ENCODE results near the gene PARVG. TPM values are rescaled to one million over a fixed set of nuclear protein-coding genes. Genes with fewer than 3 reads are reported as not detected.

PARVG gene
- polyA plus RNA-seq, 1 donor, result 3.4 TPM

DNA sequence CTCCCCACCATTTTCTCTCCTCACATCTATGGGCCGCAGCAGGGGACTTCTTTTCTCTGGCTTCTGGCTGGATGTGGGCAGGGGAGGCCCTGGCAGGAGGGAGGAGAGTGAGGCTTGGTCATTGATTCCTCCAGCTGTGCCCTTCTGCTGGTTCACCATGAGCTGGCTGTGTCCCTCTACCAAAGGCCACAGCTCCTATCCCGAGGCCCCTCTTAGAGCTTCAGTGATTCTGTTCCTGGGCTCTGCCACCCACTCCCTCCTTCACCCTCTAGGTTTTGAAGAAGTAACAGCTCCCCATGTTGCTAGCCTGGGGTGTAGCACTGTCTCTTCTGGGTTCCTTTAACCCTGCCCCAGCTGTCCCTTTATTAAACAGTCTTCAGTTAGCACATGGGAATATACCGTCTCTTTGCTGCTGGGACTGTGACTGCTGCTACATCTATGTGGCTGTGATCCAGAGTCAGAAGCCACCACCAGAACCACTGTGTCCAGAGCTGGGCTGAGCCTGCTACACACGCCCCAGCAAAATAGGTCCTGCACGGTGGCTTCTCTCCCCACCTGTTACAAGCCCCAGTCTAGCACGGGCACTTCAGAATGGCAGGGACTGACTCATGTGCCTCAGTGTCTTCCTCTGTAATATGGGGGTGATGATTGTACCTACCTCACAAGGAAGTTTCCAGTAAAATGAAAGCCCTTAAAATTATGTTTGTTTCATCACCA is 578 bp upstream of the PARVG start:
- DNase-seq (ENCODE audit: low read depth), result no peak

DNA sequence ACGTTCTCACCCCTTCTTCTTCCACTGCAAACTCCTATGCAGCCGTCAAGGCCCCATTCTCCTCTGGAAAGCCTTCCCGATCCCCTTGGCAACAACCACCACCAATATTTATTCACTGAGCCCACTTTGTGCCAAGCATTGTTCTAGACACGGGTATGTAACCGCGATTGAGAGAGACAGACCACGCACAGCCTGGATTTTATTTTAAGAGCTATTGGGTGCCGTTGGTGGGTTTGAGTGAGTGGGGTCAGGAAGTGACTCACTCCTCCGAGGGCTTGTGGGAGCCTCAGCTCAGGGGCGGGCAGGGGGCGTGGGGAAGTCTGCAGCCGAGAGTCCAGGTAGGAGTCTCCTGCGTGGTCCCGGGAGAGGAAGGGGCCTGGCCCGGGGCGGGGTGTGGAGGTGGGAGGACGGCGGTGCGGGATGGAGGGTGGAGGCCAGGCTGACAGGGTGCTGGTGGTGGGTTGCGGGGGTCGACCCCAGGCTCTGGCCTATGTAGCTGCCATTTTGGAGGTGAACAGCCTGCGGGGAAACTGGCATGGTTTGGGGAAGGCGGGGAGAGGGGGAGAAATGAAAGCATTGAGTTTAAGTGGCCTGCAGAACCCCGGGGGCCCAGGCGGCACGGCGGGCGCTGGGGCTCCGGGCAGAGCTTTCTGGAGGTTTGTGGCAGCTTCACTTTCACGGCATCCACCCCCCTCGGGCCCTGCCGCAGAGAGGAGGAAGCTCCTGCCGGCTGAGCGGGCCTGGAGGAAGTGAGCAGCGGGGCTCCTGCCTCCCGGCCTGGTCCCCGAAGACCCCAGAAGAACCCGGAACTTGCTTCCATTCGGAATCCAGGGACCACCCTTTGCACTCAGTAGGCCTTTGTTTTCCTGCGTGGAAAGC is 547 bp downstream of the PARVG start:
- DNase-seq (ENCODE audit: low read depth), result no peak

DNA sequence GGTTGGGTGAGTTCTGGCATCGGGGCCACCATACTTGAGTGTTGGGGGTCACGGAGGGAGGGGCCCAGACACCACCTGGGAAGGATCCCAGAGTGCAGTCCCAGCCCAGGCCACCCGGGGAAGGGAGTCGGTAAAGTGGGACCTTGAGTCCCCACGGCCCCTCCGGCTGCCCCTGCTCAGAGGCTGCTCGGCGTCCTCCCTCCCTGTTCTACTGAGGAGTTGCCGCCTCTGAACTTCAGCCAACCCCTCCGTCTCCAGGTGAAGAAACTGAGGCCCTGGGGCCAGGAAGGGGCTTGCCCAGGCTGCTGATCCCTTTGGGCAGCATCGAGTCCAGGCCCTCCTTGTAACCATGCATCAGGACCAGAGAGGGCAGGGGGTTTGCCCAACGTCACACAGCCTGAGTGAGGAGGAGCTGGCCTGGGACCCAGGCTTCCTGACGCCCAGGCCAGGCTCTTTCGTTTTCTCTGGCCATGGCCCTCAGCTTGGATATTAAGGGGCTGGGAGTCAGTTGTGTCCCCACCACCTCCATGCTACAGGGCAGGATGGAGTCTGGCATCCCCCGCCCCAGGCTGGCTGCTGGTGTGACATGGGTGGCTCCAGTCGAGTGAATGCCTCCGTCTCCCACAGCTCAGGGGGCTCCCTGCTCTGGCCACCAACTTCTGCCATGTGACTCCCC is 1.3 kb downstream of the PARVG start:
- no peak for DNase-seq (ENCODE audit: low read depth)

DNA sequence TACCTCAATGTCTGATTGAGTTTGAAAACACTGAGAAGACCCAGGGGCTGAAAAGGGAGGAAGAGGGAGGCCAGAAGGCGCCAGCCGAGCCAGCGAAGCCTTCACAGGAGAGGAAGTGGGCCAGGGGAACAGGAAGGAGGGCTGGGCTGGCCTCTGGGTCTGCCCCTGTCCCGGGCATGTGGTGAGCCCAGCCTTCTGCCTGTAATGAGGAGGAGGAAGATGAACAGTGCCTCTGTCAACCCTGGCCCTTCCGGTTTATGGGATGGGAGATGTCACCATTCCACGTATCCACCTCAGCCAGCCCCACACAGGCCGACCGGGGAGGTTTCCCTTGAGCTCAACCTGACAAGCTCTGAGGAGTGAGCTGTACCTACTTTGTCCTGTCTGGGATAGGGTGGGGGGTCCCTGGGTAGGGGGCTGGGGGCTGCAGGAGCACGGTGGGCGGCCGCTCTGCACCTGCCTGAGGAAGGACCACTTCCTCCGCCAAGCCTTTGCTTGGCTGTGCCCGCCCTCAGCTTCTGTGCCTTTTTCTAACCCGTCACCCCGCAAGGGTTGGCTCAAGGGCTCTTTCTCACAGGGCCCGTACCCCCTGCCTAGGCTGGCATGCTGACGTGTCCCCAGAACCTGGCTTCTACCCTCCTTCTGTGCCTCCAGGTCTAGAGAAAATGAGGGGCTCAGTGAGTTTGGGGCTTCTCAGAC is 2.0 kb downstream of the PARVG start:
- DNase-seq (ENCODE audit: low read depth), result no peak

DNA sequence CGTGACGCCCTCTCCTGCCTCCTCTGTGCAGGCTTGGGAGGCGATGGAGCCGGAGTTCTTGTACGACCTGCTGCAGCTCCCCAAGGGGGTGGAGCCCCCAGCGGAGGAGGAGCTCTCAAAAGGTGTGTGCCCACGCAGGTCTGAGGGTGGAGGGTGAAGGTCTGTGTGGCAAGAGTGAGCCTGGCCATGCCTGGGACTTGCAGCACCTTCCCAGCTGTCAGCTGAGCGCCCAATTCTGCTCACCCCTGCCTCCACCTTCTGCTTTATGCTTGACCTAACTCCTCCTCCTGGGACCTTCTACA is 2.5 kb downstream of the PARVG start:
- no peak for DNase-seq (ENCODE audit: low read depth)

DNA sequence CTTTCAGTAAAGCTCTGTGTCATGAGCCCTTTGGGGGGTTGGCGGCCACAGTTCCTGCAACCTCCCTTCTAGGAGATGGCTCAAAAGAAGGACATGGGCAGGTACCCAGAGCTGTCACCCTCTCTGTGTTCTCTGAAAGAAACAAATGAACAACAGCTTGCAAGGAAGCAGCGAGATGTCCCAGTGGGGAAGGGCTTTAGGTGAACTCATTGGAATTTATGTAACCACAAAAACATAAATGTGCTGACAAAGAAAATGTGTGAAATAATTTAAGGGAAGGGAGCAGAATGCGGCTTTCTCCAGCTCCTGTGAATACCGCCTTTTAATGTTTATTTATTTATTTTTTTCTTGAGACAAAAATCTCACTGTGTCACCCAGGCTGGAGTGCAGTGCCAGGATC is 3.3 kb downstream of the PARVG start:
- DNase-seq (ENCODE audit: low read depth), result no peak

DNA sequence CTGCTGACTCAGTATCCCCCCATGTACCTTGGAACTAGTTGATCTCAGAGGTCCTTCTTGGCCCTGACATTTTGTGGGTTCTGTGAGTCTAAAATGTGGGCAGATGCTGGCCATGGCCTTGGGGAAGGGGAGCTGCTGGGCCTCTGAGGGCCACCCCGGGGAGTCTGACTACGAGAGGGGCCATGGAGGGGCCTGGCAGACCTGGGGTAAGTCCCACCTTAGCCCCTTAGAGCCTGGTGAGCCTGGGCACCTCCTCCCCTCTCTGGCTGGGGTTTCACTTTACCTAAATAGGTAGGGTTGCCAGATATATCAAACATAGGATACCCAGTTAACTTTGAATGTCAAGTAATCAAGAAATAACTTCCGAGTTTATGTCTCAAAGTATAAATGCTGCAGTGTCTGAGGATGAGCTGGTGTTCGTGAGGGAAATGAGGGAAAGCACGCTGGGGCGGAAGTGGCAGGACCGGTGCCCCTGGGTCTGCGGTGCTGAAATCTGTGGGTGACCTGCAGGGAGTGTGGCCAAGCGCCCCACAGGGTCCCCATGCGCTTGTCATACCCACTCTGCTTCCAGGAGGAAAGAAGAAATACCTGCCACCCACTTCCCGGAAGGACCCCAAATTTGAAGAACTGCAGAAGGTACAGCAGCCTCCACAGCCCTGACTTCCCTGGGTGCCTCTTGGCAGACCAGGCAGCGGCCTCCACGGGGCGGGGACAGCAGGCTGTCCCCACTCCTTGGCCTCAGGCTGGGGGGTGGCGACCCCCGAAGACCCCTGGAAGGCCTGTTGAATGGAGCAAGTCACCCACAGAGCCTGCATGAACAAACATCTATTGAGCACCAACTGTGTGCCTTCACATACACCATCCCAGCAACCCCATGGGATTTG is 4.8 kb downstream of the PARVG start:
- no peak for DNase-seq (ENCODE audit: low read depth)

DNA sequence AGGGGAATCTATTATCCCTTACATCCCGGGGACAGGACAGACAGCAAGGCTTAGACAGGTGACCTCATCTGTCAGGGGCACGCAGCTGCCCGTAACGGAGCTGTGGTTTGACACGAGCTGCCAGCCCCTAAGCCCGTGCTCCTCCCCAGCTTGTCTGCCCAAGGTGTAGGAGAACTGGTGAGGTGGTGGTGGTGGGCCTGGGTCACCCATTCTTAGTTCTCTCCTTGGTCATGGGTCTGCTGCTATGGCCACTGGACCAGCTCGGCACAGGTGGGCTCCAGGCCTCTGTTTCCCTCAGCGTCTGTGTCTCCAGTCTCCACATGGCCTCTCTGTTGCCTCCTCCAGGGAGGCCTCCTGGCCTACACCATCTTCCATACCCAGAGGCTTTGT is 5.4 kb downstream of the PARVG start:
- DNase-seq (ENCODE audit: low read depth), result no peak

DNA sequence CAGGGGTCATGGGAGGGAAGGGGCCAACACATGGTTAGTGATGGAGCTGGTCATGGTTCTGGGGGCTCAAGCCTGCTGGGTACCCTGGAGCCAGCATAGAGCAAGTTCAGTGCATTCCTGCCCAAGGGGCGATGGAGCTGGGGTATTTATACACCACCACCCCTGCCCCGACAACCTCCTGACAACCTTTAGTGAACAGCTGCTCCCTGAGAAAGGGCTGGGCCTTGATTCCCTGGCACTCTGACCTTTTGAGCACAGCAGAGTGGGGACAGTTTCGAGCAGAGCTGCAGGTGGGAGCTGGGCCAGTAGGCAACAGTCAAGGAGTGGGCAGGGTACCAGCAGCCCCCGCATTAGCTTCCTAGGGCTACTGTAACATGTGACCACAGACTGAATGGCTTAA is 6.0 kb downstream of the PARVG start:
- DNase-seq (ENCODE audit: low read depth), result no peak

DNA sequence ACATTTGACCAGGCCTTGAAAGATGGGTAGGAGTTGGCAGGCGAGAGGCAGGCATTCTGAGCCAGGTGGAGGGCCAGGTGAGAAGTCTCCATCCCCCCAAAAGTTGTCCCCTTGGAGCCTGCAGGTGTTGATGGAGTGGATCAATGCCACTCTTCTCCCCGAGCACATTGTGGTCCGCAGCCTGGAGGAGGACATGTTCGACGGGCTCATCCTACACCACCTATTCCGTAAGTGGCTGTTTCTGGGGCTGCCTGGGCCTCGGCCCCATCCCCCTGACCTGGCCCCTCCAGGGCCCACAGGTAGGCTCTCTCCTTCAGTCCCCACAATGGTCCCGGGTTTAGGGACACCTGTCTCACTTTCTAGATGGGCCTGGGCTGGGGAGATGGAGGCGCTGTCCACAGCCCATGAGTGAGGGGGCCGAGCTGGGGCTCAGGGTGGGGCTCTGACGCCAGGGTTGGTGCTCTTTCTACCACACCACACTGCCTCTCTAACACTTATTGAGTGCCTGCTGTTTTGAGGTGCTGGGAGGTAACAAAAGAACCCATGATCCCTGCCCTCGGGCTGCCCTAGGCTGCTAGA is 7.0 kb downstream of the PARVG start:
- no peak for DNase-seq (ENCODE audit: low read depth)

DNA sequence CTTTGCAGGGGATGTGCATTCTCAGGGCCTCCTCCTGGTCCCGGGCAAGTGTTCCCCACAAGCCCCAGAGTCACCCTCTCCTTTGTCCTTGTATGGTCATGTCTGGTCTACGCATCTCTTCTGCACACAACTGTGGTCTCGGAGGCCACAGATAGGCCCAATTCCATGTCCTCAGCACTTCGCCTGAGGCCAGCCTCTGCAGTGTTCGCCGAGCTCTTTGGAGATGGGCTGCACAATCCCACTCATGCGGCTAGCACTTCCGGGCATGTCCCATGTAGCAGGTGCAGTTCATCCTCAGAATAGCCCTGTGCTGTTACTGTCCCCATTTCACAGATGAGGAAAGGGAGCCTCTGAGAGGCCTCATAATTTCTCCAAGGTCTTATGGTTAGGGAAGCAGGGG is 7.6 kb downstream of the PARVG start:
- no peak for DNase-seq (ENCODE audit: low read depth)

DNA sequence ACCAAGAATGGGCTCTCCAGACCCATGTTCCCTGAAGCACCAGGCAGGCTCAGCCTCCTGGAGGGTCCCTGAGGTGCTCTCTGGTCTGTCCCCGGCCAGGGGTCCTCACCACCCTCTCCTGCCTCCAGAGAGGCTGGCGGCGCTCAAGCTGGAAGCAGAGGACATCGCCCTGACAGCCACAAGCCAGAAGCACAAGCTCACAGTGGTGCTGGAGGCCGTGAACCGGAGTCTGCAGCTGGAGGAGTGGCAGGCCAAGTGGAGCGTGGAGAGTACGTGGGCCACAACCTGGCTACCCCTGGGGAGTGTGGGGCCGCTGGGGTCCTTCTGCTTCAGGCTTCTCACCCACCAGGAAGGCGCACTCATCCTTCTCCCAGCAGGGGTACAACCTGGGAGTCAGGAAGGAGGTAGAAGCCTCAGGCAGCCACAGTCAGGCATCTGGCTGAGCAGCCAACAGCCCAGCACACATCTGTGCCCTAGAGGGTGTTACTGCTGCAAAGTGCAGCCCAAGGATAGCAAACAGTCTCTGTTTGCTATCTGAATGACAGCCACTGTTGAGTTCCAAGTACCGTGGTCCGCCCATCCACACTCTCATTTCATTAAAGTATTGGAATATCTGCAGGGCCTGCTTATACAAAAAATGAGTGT is 8.4 kb downstream of the PARVG start:
- no peak for DNase-seq (ENCODE audit: low read depth)

DNA sequence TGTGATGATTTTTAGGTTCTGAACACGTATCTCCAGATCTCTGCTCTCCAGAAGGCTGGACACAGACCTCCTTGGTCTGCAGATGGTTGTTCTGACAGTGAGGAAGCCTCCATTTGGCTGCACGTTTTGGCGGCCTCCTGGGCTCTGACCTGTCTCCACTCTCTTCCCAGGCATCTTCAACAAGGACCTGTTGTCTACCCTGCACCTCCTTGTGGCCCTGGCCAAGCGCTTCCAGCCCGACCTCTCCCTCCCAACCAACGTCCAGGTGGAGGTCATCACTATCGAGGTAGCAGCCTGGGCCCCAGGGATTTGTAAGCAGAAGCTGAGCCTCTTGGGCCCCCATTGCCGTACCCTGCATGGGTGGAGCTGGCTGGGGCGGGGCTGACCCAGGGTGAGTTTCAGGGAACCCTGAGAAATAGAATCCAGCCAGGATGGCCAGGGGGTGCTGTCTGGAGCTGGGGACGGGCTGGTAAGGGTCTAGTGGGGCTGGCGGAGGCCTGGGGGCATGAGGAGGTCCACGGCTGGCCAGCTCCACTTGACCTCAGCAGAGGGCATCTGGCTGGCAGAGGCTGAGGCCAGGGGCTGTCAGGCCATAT is 9.8 kb downstream of the PARVG start:
- no peak for DNase-seq (ENCODE audit: low read depth)

DNA sequence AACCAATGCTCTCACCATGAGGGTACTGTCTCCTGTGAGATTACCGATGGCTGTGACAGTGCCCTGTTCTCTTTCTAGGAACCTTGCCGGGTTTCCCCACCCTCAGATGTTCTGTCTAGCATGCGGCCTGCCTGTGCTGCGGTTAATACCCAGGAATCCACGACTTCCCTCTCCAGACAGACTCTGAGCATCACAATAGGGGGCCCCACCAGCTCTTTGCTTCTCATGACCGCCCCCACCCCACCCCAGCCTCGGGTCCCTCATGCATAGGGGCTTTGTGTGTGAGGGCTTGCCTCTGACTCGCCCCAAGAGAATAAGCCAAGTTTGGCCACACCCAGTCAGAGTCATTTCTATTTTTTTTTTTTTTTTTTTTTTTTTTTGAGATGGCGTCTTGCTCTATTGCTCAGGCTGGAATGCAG is 10.3 kb downstream of the PARVG start:
- DNase-seq (ENCODE audit: low read depth), result no peak

DNA sequence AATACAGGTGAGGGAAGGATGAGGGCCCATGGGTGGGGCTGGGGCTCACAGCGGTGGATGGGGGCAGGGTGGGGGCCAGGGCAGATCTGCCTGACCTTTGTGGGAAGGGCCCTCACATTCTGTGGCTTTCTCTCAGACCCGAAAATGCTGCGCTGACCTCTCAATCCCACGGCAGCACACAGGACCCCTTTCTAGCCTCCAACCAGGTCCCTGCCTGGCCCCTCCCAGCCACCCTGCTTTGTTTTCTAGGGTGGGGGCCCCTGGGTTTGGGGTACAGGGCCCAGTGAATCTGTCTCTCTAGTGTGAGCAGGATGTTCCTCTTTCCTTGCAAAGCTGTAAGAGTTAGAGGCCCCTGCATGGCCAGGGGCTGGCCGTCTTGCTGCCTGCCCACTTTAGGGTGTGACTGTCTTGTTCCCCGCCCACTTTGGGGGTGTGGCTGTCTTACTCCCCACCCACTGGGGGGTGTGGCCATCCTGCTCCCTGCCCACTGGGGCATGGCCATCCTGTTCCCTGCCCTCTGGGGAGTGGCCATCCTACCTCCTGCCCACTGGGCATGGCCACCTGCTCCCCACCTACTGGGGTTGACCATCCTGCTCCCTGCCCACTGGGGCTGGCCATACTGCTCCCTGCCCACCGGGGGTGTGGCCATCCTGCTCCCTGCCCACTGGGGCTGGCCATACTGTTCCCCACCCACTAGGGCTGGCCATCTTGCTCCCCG is 11.5 kb downstream of the PARVG start:
- no peak for DNase-seq (ENCODE audit: low read depth)

DNA sequence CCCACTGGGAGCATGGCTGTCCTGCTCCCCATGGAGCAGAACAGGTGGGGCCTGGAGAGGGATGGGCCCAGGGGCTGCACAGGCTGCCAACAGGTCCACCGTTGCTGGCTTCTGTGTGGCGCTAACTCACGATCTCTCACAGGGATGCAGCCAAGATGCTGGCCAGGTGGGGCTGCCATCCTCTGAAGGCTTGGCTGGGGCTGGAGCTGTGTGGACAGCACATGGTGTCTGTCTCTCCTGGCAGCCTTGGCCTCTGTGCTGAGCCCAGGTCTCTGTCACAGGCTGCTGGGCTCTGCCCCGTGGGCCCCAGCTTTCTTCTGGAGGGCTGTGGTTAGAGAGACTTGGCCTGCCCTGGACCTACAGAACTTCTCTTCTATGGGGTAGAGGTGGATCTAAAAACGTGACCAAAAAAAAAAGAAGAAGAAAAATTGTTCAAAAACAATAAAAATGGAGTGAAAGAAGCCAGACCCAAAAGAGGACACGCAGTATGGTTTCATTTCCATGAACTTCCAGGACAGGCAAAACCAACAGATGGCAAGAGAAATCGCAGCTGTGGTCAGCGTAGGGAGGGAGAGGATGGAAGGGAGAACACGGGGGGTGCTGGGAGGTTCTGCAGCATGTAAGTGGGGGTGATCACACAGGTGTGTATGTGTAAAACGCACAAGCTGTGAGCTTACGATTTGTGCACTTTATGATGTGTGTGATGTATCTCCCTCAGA is 12.2 kb downstream of the PARVG start:
- DNase-seq (ENCODE audit: low read depth), result no peak

DNA sequence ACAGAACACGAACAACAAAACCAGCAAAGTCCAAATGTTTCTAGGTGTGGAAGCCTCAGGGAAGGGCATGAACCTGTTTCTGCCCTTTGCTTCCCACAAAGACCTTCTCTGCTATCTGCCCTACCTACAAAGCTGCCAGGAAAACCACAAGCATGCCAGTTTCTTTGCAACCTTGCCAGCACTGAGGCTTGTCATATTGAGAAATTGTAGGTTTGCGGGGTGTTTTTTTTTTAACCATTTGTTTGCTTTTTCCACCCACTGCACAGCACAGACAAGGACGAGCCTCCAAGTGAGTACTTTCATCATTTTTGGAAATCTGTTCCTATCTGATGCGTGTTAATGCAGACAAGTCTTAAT is 12.8 kb downstream of the PARVG start:
- DNase-seq (ENCODE audit: low read depth), result no peak

DNA sequence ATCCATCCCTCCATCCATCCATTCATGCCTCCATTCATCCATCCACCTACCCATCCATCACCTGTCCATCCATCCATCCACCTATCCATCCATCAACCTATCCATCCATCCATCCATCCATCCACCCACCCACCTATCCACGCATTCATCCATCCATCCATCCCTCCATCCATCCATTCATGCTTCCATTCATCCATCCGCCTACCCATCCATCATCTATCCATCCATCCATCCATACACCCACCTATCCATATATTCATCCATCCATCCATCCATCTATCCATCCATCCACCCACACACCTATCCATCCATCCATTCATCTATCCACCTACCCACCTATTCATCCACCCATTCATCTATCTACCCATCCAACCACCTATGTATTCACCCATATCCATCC is 13.8 kb downstream of the PARVG start:
- DNase-seq (ENCODE audit: low read depth), result no peak

Data from forelimb muscle (tissue), 1 donor.